ENCODE results near the gene AP5S1.

- TF ChIP-seq CTCF (IDR thresholded peaks at IDR 0.05) (no peak), POLR2A (IDR thresholded peaks at IDR 0.05) (no peak)
Measured at GRCh38 chr20:3871550-3872265, 51.4 kb downstream of the AP5S1 start.

All from body of pancreas (tissue), 4 donors.